LNCaP clone FGC (cell line): ENCODE results near the gene ABI1.

Source experiments
- DNase-seq: peaks from one replicate; pipeline ENCODE4 v3.0.0-alpha.2; 2011; ENCODE audit warnings: low read depth
- H3K4me3 ChIP-seq: 2 replicates; pipeline ENCODE4 v1.5.1; 2011; ENCODE audit warnings: mild to moderate bottlenecking, low read depth, low read length, control low read depth
- TF ChIP-seq, protein P1 (sequence below): IDR thresholded peaks from 2 replicates; pipeline ENCODE4 v1.5.1; 2012; ENCODE audit warnings: mild to moderate bottlenecking; ENCODE audit not compliant: control insufficient read depth, insufficient read depth; ENCODE audit errors: extremely low read depth

ABI1 gene

DNA sequence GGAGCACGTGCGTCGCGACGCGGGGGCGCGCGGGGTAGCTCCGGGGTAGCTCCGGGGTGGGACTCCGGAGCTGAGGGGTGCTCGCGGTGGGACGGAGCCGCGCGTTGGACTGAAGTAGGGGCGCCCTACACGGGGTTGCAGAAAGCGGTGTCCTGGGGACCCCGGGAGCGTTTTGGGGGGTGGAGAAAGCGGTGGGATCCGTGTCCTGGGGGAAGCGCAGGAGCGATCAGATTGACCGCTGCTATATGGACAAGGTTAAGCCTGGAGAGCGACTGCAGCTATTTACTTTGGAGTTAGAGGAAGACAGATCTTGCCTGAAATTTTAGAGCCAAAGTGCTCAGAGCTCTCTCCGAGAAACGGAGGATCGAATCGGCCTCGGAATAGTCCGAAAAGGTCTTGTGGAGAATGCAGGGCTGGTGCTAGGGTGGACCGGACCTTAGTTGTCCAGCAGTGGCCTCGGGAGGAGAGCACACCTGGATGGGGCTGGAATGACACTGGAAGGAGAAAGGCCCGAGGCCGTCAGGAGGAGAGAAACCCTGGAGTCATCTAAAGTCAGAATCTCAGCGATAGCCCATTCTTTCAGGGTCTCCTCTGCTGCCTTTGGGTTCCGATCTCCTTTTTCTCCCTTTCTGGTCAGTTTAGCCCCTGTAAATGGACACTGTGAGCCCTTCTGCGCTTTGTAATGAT, 162.7 kb downstream of the ABI1 start:
- peak overlapping the region; percentile 88 for H3K4me3 ChIP-seq
- TF ChIP-seq, protein P1, sequence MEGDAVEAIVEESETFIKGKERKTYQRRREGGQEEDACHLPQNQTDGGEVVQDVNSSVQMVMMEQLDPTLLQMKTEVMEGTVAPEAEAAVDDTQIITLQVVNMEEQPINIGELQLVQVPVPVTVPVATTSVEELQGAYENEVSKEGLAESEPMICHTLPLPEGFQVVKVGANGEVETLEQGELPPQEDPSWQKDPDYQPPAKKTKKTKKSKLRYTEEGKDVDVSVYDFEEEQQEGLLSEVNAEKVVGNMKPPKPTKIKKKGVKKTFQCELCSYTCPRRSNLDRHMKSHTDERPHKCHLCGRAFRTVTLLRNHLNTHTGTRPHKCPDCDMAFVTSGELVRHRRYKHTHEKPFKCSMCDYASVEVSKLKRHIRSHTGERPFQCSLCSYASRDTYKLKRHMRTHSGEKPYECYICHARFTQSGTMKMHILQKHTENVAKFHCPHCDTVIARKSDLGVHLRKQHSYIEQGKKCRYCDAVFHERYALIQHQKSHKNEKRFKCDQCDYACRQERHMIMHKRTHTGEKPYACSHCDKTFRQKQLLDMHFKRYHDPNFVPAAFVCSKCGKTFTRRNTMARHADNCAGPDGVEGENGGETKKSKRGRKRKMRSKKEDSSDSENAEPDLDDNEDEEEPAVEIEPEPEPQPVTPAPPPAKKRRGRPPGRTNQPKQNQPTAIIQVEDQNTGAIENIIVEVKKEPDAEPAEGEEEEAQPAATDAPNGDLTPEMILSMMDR: no peak
- DNase-seq: no peak

DNA sequence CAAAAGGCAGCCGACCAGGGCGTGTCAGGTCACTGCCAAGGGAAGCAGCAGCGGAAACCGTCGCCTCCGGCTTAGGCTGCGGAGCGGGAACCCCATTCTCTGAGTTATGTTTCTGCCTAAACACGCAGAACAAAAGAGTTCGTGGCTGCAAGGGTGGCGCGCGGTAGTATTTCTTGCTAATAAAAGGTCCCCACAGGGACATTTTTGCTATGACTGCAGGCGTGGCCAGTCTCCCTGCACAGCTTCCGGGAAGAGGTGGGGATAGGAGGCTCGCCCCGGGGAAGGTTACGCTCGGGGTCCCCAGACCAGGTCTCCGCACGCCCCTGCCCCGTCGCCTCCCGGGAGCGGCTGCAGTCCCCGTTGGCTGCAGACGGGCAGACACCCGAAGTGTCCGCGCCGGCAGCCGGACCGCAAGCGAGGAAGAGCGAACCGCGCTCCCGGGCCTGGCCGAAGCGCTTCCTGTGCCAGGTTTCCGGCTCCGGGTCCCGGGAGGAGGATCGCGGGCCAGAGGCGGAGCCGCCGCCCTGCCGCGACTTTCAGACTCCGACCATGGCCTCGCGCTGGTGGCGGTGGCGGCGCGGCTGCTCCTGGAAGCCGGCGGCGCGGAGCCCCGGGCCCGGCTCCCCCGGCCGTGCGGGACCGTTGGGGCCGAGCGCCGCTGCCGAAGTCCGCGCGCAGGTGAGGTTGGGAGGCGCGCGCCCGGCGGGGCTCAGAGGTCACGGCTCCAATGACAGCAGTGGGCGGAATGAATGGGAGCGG, 163.4 kb downstream of the ABI1 start, which contains the start of gene PDSS1:
TSS of gene PDSS1 (plus strand) at position 539 of the 759 bp plus-strand sequence. CDS start at position 550, 11 bp downstream.
- TF ChIP-seq, protein P1: no peak
- H3K4me3 ChIP-seq: peak within 1 kb of the TSS; percentile 88
- DNase-seq: peak; percentile 8

DNA sequence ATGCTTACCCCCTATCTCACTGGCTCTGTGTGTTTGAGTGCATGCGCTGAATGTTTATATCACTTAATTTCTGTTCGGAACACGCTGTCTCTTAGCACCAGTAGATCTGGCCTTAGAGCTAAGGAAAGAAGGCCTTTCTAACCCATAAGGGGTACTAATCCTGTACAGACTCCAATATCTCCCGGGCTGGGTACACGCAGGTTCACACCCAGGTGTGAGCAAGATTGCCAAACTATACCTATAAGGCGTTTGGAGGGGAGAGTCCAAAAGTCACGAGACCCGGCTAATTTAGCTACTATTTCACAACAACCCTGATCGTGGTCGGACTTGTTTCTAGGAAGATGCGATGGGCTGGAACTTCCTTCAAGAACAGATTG, 164.0 kb downstream of the ABI1 start:
- peak overlapping the region; percentile 88 for H3K4me3 ChIP-seq
- TF ChIP-seq, protein P1: no peak
- peak; percentile 56 for DNase-seq
